Sciatic nerve (tissue), 2 donors: ENCODE data around the gene CMC2. TPM values are rescaled to one million over a fixed set of nuclear protein-coding genes. Genes with fewer than 3 reads are reported as not detected.

Experiments
- ATAC-seq: fragments of 200-7000 bp; cut with Tn5 transposase; one replicate; pipeline ENCODE4 v1.9.1; 2020; ENCODE audit warnings: mild to moderate bottlenecking, moderate library complexity
- DNase-seq: peaks from one replicate; pipeline ENCODE4 v3.0.0-alpha.2; 2020; ENCODE audit warnings: low spot score
- intact Hi-C: fragments of 100-400 bp; cut with DNase I; formaldehyde crosslinking; loops from one replicate; pipeline ENCODE4 v1.14.2; 2022
- total RNA-seq: library from RNA; stranded (reverse); fragmentation: NEBNext Ultra II Directional; extraction: Animal tissue kit (Norgen Biotek cat#: 25700); gene quantifications from one replicate; pipeline ENCODE4 v1.2.1, GENCODE V29; 2021
- donor health status: DM: no; HTN: no; CAD: no.
- donor health status: DM: no; HTN: no; CAD: no.

The CMC2 gene
- total RNA-seq, 1 donor from 2014 or later: 39.1 TPM

- intact Hi-C loops: no loop called here
- DNase-seq (no peak), ATAC-seq (no peak)
Observed at GRCh38 chr16:81003610-81004460, 2.9 kb downstream of the CMC2 start.

DNA sequence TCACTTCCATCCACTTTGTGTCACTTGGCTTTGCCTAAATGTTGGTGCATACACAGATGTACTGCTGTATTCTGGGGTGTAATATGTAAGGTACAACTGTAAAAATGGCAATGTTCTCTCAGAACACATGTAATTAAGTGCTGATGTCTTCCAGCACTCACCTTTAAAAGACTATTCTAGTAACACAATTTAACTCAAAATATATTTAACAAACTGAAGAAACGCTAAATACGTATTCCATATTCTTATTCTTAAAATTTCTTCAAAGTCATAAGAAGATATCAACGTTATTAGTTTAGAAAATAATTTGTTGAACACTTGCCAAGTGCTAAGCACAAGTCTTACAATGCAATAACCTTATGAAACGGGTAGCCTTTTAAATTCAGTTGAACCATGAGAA is 3.6 kb downstream of the CMC2 start:
- no peak for ATAC-seq
- intact Hi-C loops: no loop called here
- DNase-seq: no peak

DNA sequence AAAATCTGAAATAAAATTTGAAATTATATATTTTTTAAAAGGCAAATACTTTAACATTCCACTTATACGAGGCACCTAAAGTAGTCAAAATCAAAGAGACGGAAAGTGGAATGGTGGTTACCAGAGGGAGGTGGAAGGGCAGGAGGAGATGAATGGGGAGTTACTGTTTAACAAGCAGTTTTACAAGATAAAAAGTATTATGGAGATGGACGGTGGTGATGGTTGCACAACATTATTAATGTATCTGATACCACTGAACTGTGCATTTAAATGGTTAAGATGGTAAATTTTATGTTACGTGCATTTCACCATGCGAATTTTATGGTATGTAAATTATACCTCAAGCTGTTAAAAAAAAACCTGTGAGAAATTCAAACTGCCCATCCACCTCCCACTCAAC is 5.4 kb downstream of the CMC2 start:
- DNase-seq (no peak), ATAC-seq (no peak)
- intact Hi-C loops: no loop called here

- ATAC-seq: no peak
- intact Hi-C loops: no loop called here
Observed at GRCh38 chr16:81000873-81001272, 5.8 kb downstream of the CMC2 start.

DNA sequence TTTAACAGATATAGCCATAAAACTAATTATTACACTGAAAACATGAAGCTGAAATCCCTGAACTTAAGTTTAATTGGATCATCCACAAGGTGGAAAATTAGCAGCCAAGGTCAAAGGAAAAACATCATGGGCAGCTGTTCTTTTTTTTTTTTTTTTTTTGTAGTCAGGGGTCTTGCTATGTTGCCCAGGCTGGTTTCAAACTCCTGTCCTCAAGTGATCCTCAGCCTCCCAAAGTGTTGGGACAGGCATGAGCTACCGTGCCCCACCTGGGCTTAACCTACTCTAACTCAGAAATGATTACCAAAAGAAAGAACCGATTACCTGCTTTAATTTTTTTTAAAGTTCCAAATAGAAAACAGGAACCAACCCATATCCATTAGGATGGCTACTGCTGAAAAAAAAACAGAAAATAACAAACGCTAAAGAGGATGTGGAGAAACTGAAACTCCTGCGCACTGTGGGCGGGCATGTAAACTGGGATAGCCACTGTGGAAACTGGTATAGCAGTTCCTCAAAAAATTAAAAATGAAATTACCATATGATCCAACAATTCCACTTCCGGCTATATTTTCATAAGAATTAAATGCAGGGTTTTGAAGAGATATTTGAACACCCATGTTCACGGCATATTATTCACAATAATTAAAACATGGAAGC is 8.6 kb downstream of the CMC2 start:
- ATAC-seq (peak; percentile 50), DNase-seq (no peak)
- intact Hi-C loops: no loop called here

More at GRCh38 chr16:81000873-81001272, 5.8 kb downstream of the CMC2 start:
- DNase-seq: no peak

GRCh38 chr16:80997139-80997798 is 9.4 kb downstream of the CMC2 start:
- ATAC-seq (no peak), DNase-seq (no peak)
- intact Hi-C loops: no loop called here

DNA sequence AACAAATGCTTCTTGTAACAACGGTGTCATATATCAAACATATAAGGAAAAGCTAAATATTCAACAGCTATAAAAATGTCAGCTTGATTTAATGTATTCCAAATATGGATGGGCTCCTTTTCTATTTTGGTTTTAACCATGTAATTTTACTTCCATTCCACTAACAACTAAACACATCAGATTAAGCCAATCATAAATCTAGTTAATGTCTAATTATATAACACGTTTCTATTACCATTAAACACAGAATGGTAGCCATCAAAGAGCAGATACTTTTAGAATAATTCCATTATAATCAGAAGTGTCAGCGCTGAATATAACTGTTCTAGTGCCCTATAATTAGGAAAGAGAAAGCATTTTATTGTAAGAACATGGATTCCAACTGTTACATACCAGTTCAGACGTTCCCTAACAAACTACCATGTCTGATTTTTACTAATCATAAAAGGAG is 10.0 kb downstream of the CMC2 start:
- no peak for DNase-seq
- ATAC-seq: no peak
- intact Hi-C loops: no loop called here

DNA sequence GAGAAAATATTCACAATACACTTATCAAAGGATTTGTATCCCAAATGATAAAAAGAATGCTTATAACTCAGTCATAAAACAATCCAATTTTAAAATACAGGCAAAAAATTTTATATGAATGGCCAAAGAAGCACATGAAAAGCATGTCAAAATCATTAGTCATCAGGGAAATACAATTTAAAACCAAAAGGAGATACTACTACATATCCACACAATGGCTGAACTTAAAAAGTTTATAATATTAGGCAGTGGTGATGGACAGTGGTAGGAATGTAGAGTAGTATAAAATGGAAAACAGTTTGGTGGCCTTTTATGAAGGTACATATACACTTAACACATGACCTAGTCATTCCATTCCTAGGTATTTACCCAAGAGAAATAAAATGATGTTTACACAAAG is 12.2 kb downstream of the CMC2 start:
- ATAC-seq: no peak
- intact Hi-C loops: no loop called here
- DNase-seq: no peak

DNA sequence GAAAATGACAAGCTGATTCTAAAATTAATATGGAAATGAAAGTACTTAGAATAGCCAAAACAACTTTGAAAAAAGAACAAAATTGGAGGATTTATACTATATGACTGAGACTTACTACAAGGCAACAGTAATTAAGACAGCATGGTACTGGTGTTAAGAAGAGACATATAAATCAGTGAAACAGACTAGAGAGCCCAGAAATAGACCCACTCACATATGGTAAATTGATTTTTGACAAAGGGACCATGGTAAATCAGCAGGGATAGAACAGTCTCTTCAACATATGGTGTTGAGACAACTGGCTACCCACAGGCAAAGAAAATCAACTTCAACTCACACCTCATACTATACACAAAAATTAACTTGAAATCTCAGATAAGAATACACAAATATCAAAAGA is 12.9 kb downstream of the CMC2 start:
- DNase-seq (no peak), ATAC-seq (no peak)
- intact Hi-C loops: no loop called here

DNA sequence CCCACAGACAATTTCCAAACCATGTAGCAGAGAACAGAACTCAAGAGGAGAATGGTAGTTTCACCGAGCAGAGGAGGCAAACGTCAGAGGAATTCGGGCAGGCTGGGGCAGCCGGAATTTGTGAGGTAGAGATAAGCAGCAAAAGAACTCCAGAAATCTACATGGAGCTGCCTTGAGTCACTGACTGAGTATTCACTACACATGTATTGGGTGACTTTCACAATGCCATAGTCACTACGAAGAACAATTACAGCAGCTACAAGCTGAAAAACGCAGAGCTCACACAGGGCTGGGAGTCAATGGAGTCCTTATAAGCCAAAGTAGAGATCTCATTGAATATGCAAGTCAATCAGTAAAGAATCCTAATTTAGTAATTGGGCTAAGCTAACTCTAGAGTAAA is 13.4 kb downstream of the CMC2 start:
- peak; percentile 30 for ATAC-seq
- DNase-seq: no peak
- intact Hi-C loops: no loop called here

GRCh38 chr16:80992676-80993293 is 13.9 kb downstream of the CMC2 start:
- intact Hi-C loops: no loop called here
- ATAC-seq: no peak
- no peak for DNase-seq

DNA sequence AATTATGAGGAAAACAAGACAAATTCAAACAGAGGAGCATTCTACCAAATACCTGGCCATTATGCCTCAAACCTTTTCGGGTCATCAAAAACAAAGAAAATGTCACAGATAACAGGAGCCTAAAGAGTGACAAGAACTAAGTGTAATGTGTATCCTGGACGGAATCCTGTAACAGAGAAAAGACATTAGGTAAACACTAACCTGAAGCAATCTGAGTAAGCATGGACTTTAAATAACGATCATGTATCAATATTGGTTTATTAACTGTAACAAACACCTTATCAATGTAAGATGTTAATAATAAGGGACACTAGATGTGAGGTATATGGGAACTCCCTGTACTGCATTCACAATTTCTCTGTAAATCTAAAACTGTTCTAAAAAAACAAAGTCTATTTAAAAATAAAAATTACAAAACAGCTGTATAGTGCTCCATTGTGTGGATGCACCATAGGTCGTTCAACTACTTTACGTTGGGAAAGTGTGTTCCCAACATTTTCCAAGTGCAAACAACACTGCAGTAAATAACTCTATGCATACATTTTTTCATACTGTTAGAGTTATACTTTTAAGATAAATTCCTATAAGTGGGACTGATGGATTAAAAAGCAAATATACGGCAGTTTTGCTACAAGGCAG is 14.8 kb downstream of the CMC2 start:
- intact Hi-C loops: no loop called here
- DNase-seq (no peak), ATAC-seq (no peak)

DNA sequence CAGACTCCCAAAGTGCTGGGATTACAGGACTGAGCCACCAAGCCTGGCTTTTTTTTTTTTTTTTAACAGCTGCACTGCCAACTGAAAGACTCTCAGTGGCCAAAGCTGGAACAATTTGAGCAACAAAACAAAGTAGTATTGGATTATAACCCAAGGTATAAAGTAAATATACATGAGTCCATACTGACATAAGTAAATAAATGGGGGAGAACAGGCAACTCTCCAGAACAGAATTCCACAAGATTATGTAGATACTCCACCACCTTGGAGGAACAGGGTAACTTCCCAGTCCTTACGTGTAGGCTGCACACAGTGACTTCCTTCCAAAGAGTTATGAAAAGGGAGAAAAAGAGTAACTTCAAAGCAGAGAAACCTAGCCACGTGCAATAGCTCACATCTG is 15.7 kb downstream of the CMC2 start:
- ATAC-seq (no peak), DNase-seq (no peak)
- intact Hi-C loops: no loop called here

DNA sequence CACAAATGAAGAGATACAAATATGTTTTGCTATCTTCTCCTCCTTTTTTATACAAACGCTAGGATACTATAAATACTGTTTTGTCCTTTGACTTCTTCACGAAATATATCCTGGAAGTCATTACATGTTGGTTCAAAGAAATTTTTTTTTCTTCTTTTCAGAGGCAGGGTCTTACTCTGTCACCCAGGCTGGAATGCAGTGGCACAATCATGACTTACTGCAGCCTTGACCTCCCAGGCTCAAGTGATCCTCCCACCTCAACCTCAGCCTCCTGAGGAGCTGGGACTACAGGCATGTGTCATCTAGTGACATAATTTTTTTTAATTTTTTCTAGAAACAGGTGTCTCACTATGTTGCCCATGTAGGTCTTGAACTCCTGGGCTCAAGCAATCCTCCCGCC is 16.1 kb downstream of the CMC2 start:
- no peak for DNase-seq

GRCh38 chr16:80989801-80990200 is 16.9 kb downstream of the CMC2 start:
- DNase-seq (no peak), ATAC-seq (no peak)
- intact Hi-C loops: no loop called here

More for the DNA sequence above, 16.1 kb downstream of the CMC2 start:
- ATAC-seq: no peak
- intact Hi-C loops: no loop called here

- intact Hi-C loops: no loop called here
- ATAC-seq (no peak), DNase-seq (no peak)
Observed at GRCh38 chr16:80988756-80989155, 17.9 kb downstream of the CMC2 start.

DNA sequence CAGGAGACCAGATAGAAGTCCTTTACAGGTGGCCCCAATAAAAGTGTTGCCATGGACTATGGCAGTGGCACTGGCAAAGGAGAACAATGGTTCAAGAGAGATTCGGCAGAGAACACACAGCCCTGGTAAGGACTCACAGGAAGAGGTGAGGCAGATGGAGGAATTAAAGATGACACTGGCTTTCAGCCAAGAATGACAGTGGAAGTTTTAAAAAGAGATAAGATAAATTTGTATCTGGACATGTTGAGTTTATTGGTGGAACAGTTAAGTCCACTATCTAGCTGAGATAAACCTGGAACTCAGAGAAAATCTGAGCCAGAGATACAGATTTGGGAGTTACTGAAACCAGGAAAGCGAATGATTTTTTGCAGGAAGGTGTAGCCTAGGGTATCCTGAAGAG is 20.1 kb downstream of the CMC2 start:
- no peak for DNase-seq
- ATAC-seq: no peak
- intact Hi-C loops: no loop called here

DNA sequence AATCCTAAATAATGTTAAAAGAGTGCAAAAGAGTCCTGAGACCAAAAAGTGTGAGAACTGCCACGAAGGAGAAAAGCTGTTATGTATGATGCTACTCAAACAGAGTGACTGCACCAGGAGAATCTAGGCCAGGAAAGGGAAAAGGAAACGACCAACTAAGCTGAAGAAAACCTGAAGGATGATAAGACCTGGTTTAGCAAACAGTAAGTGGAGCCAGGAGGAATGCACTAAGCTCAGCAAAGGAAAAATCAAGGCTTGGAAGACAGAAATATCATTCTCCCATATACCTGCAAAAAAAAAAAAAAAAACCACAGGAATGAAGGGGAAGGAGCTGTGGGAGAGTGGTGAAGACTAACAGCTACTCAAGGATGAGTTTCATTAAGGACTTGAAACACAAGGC is 21.1 kb downstream of the CMC2 start:
- ATAC-seq (no peak), DNase-seq (no peak)
- intact Hi-C loops: no loop called here
